Measurements from ENCODE around the gene CREBRF.

GRCh38 chr5:173158366-173158765 is 102.2 kb downstream of the CREBRF start:
- TF ChIP-seq ZNF384 (IDR thresholded peaks at IDR 0.05) (no peak), FOXK2 (IDR thresholded peaks at IDR 0.05) (no peak)

Data from HEK293T (cell line).